K562 (cell line): ENCODE data around the gene ZNF17. TPM values are rescaled to one million over a fixed set of nuclear protein-coding genes. Genes with fewer than 3 reads are reported as not detected.
A peak's percentile ranks its signal among the peaks of the same experiment; 100 is the strongest.

Source experiments
- ASH1L ChIP-seq: fragments of 450-650 bp; IDR thresholded peaks from 2 replicates; pipeline ENCODE4 v1.6.1; 2018; ENCODE audit warnings: borderline replicate concordance, mild to moderate bottlenecking, low read depth; ENCODE audit not compliant: partially characterized antibody
- BRD4 ChIP-seq: fragments of 200-600 bp; sonication (generic); IDR thresholded peaks from 2 replicates; pipeline ENCODE4 v1.6.1; 2017; ENCODE audit warnings: inconsistent platforms
- CREBBP ChIP-seq: IDR thresholded peaks from one replicate; pipeline ENCODE4 v1.6.1; 2012; ENCODE audit warnings: low read depth, mild to moderate bottlenecking, control low read depth, inconsistent platforms, low read length
- CTBP1 ChIP-seq: fragments of 450-650 bp; IDR thresholded peaks from 2 replicates; pipeline ENCODE4 v1.6.1; 2016; ENCODE audit warnings: borderline replicate concordance
- JUN ChIP-seq, 2 experiments: sonication (generic) in 1 of 2; formaldehyde crosslinking in 1 of 2; IDR thresholded peaks; 2 replicates each; pipeline versions ENCODE4 v1.6.1 to v1.8.0; 2012 to 2022; ENCODE audit warnings: borderline replicate concordance in 2 of 2, mild to moderate bottlenecking in 2 of 2, improper control_type of control experiment in 1 of 2, low read depth in 1 of 2, low read length in 1 of 2, missing genetic modification reagents in 1 of 2
- KLF16 ChIP-seq: IDR thresholded peaks from 2 replicates; pipeline ENCODE4 v1.6.1; 2016; ENCODE audit warnings: antibody characterized with exemption
- NFE2 ChIP-seq: IDR thresholded peaks from 2 replicates; pipeline ENCODE4 v1.6.1; 2014; ENCODE audit warnings: antibody characterized with exemption, low read depth
- OTX1 ChIP-seq: fragments of 450-650 bp; formaldehyde crosslinking; IDR thresholded peaks from 2 replicates; pipeline ENCODE4 v1.4.0; 2022; ENCODE audit warnings: mild to moderate bottlenecking
- POLR2H ChIP-seq: IDR thresholded peaks from 2 replicates; pipeline ENCODE4 v1.6.1; 2016; ENCODE audit warnings: missing genetic modification characterization, low read depth, mild to moderate bottlenecking, control low read depth, missing compliant biosample characterization, moderate library complexity
- PPARD ChIP-seq: fragments of 250-450 bp; sonication (Bioruptor Pico); IDR thresholded peaks from 2 replicates; pipeline ENCODE4 v1.8.0; 2022; ENCODE audit warnings: inconsistent platforms, mild to moderate bottlenecking, moderate library complexity
- RBM14 ChIP-seq: fragments of 200-400 bp; formaldehyde crosslinking; IDR thresholded peaks from 2 replicates; pipeline ENCODE4 v1.6.1; 2018; ENCODE audit warnings: low read depth, mild to moderate bottlenecking, low read length, moderate library complexity, borderline replicate concordance; ENCODE audit not compliant: insufficient read depth
- SETDB1 ChIP-seq: IDR thresholded peaks from one replicate; pipeline ENCODE4 v1.6.1; 2012; ENCODE audit warnings: low read length, control low read depth, inconsistent platforms
- STAG1 ChIP-seq: sonication (generic); formaldehyde crosslinking; IDR thresholded peaks from 2 replicates; pipeline ENCODE4 v1.5.0; 2020; ENCODE audit warnings: missing genetic modification reagents, borderline replicate concordance
- TARDBP ChIP-seq: fragments of 450-650 bp; IDR thresholded peaks from 2 replicates; pipeline ENCODE4 v1.6.1; 2016
- ZBED1 ChIP-seq: IDR thresholded peaks from 2 replicates; pipeline ENCODE4 v1.6.1; 2014
- ZBTB17 ChIP-seq: fragments of 450-650 bp; formaldehyde crosslinking; IDR thresholded peaks from 2 replicates; pipeline ENCODE4 v1.4.0; 2020; ENCODE audit warnings: mild to moderate bottlenecking
- ZNF232 ChIP-seq: sonication (generic); formaldehyde crosslinking; IDR thresholded peaks from 2 replicates; pipeline ENCODE4 v1.8.0; 2022; ENCODE audit warnings: mild to moderate bottlenecking, missing genetic modification reagents
- ZNF324 ChIP-seq: fragments of 250-450 bp; sonication (Bioruptor Pico); IDR thresholded peaks from 2 replicates; pipeline ENCODE4 v1.4.0; 2020; ENCODE audit warnings: mild to moderate bottlenecking
- ZNF76 ChIP-seq: fragments of 250-450 bp; sonication (Bioruptor Pico); IDR thresholded peaks from 2 replicates; pipeline ENCODE4 v1.4.0; 2020; ENCODE audit warnings: mild to moderate bottlenecking, moderate library complexity, borderline replicate concordance
- ZSCAN32 ChIP-seq: fragments of 450-650 bp; formaldehyde crosslinking; IDR thresholded peaks from 2 replicates; pipeline ENCODE4 v1.4.0; 2020; ENCODE audit warnings: mild to moderate bottlenecking, moderate library complexity
- polyA plus RNA-seq, 8 experiments: library from polyadenylated mRNA; depleted of rRNA in 4 of 8; stranded (reverse) in 5 of 8; unstranded in 3 of 8; fragments of >200 nt; fragmentation: Nextera tagmentation in 2 of 8; fragmentation: Illumina TruSeq in 1 of 8; extraction: Ambion mirVana in 2 of 8; extraction: Trizol in 1 of 8; gene quantifications; 2 replicates each; pipeline versions ENCODE4 v1.2.1 to v1.2.3, GENCODE V29; 2011 to 2014; ENCODE audit warnings: inconsistent platforms in 1 of 8, missing spikeins in 1 of 8
- total RNA-seq, 7 experiments: library from RNA; depleted of rRNA in 6 of 7; stranded (reverse); fragments of >200 nt in 6 of 7; fragmentation: Illumina TruSeq in 2 of 7; extraction: Trizol in 2 of 7; gene quantifications; 2 replicates each; pipeline versions ENCODE4 v1.2.1 to v1.2.3, GENCODE V29; 2011 to 2021; ENCODE audit warnings: low replicate concordance in 1 of 7
- TF ChIP-seq, protein P1 (sequence below): fragments of 450-650 bp; formaldehyde crosslinking; IDR thresholded peaks from 2 replicates; pipeline ENCODE4 v1.4.0; 2020; ENCODE audit warnings: mild to moderate bottlenecking, mixed read lengths
- TF ChIP-seq, protein P2 (sequence below): fragments of 450-650 bp; IDR thresholded peaks from 2 replicates; pipeline ENCODE4 v1.6.1; 2018; ENCODE audit not compliant: partially characterized antibody
- TF ChIP-seq, protein P3 (sequence below), 2 experiments: fragments of 450-650 bp in 1 of 2; sonication (generic) in 1 of 2; formaldehyde crosslinking in 1 of 2; IDR thresholded peaks in 1 of 2; conservative IDR thresholded peaks in 1 of 2; 2 replicates each; pipeline versions ENCODE4 v1.6.1 to v1.8.1; 2016 to 2023; ENCODE audit warnings: mild to moderate bottlenecking in 2 of 2, moderate library complexity in 2 of 2, inconsistent platforms in 1 of 2, missing genetic modification reagents in 1 of 2

Gene ZNF17
- total and polyA plus RNA-seq, 9 of the 15 experiments (the other 6 are each of a cell fraction or from before 2014, with no cell fraction given): 5.3 to 8.6 (median 6.5) TPM

DNA sequence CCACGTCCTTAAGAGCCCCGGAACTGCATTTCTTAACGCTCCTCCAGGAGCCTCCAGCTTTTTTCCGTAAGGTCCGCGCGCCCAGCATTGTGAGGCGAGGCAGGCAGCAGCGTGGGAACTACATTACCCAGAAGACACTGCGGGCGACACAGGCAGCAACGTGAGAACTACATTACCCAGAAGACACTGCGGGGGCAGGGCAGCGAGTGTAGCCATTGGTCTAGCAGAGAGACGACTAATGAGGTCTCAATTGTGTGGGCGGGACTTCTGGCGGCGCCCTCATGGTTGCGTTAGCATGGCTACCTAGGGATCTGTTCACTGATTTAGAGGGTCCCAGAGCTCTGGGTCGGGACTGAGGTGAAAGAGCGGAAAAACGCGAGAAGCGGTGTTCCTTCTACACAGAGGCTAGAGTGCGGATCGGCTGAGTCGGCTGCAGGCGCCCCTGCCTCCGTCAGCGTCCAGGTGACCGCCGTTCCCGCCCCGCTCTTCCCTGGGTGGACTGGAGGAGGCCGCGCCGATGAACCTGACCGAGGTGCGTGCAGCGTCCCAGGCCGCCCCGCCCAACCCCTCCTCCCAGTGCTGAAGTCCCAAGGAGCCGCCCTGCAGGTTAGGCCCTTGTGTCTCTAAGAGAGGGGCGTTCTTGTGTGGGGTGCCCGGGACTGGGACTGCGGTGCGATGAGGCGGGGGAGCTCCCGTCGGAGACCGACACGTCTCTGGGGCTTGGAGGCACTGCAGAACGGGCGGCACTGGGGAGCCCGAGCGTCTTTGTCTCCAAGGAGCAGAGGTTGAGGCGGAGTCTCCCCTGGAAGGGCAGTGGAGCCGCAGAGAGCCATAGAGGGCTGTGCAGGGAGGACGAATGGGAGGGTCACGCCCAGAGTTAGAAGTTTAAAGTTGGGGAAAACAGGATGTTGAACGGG lies 24.4 kb downstream of the ZNF17 start, which contains the start of gene ZNF749 (continued):
- TF ChIP-seq, protein P1, sequence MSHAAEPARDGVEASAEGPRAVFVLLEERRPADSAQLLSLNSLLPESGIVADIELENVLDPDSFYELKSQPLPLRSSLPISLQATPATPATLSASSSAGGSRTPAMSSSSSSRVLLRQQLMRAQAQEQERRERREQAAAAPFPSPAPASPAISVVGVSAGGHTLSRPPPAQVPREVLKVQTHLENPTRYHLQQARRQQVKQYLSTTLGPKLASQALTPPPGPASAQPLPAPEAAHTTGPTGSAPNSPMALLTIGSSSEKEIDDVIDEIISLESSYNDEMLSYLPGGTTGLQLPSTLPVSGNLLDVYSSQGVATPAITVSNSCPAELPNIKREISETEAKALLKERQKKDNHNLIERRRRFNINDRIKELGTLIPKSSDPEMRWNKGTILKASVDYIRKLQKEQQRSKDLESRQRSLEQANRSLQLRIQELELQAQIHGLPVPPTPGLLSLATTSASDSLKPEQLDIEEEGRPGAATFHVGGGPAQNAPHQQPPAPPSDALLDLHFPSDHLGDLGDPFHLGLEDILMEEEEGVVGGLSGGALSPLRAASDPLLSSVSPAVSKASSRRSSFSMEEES: no peak
- TF ChIP-seq, protein P2, sequence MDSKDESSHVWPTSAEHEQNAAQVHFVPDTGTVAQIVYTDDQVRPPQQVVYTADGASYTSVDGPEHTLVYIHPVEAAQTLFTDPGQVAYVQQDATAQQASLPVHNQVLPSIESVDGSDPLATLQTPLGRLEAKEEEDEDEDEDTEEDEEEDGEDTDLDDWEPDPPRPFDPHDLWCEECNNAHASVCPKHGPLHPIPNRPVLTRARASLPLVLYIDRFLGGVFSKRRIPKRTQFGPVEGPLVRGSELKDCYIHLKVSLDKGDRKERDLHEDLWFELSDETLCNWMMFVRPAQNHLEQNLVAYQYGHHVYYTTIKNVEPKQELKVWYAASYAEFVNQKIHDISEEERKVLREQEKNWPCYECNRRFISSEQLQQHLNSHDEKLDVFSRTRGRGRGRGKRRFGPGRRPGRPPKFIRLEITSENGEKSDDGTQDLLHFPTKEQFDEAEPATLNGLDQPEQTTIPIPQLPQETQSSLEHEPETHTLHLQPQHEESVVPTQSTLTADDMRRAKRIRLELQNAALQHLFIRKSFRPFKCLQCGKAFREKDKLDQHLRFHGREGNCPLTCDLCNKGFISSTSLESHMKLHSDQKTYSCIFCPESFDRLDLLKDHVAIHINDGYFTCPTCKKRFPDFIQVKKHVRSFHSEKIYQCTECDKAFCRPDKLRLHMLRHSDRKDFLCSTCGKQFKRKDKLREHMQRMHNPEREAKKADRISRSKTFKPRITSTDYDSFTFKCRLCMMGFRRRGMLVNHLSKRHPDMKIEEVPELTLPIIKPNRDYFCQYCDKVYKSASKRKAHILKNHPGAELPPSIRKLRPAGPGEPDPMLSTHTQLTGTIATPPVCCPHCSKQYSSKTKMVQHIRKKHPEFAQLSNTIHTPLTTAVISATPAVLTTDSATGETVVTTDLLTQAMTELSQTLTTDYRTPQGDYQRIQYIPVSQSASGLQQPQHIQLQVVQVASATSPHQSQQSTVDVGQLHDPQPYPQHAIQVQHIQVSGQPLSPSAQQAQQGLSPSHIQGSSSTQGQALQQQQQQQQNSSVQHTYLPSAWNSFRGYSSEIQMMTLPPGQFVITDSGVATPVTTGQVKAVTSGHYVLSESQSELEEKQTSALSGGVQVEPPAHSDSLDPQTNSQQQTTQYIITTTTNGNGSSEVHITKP: peak; percentile 9
- TF ChIP-seq PPARD (CRISPR knock-in tag): no peak
- no peak for TF ChIP-seq ZSCAN32
- TF ChIP-seq BRD4: no peak
- no peak for TF ChIP-seq KLF16
- TF ChIP-seq SETDB1: no peak
- TF ChIP-seq ZBTB17 (CRISPR knock-in tag): no peak
- no peak for TF ChIP-seq ZNF232
- no peak for TF ChIP-seq ZNF324 (CRISPR knock-in tag)
- TF ChIP-seq ZBED1: no peak
- no peak for TF ChIP-seq STAG1 (CRISPR knock-in tag)
- TF ChIP-seq POLR2H (tag): no peak
- TF ChIP-seq ASH1L: no peak
- no peak for TF ChIP-seq TARDBP
- peak; percentile 61; the same call in 1 of the 2 replicates for TF ChIP-seq JUN (IDR thresholded peaks at IDR 0.05; ENCODE audit: borderline replicate concordance, low read depth, low read length)
- TF ChIP-seq JUN (CRISPR knock-in tag; IDR thresholded peaks at IDR 0.05; ENCODE audit: borderline replicate concordance): no peak
- TF ChIP-seq CREBBP: no peak
- no peak for TF ChIP-seq ZNF76
- peak; percentile 34; the same call in 1 of the 2 replicates for TF ChIP-seq CTBP1
- no peak for TF ChIP-seq OTX1 (CRISPR knock-in tag)
- TF ChIP-seq RBM14: no peak
- TF ChIP-seq NFE2: no peak
- TF ChIP-seq, protein P3, sequence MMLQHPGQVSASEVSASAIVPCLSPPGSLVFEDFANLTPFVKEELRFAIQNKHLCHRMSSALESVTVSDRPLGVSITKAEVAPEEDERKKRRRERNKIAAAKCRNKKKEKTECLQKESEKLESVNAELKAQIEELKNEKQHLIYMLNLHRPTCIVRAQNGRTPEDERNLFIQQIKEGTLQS (IDR thresholded peaks at IDR 0.05): no peak
- TF ChIP-seq, protein P3 (CRISPR knock-in tag; conservative IDR thresholded peaks at IDR 0.05): no peak
